ENCODE measurements around the gene C4orf50.

The C4orf50 gene

DNA sequence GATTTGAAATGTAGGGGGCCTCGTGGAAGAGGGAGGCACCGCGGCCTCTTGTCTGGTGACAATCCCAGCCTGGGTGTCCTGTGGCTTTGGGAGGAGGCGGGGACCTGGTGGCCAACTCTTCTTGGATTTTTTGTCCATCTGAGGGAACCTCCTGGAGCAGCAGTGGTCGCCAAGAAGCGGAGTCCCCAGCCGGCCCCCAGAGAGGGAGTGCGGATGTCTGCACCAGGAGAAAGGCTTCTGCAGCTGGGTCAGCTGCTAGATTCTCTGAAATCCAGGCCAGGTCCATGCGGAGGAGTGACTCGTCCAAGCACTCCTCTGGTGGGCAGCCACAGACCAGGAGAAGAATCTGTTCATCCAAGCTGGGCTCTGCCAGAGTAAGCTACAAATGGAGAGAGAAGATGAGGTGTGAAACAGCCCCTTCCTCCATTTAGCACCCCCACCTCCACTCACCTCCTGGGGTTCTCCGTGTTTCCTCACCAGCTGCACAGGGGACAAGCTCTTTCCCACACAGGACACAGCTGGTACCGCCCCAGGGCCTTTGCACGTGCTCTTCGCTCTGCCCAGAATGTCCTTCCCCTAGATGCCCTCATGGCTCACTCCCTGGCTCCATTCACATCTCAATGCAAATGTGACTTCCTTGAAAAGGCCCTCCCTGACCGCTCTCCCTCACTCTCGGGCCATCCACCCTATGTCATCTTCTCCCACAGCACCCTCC, 27.6 kb downstream of the C4orf50 start:
- no peak for DNase-seq

DNA sequence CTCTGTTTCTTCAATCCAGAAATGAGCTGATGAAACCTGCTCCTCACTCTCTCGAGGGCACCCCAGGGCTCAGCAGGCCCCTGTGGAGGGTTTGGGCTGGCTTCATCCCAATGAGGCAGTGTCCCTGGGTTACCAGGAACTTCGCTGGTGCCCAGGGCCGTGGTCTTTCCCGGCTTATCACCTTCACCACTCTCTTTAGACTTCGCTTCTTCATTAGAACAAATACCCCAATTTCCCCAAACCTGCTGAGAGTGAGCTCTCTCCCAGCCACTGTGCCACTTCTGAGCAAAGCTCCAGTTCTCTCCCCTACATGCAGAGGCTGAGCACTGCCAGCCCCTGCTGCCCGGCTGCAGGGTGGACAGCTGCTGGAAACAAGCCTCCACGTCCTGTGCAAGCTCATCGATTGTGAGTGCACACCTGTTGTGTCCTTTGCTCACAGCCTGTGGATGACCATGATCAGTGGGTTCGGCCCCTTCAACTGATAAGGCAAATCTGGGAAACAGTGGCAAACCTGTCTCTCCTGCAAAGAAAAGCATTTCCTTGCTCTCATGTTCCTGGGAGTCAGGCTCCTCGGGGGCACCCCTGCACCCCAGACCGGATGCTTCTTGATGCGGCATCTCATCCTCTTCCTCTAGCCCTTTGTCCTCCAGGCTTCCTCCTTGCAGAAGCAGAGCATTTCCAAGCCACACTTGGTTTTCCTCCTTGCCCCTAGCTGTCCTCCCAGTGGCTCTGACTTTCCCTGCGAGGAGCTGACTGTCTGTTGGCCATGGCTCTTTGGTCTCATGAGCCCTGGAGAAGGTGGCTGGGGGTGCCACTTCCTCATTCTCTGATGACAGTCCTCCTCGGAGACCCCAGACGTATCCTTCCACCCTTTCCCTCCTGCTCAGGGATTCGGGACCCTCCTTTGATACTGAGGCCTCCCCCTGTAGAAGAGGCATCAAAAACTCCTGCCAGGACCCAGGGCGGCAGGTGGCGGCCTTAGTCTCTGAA, 28.7 kb downstream of the C4orf50 start:
- no peak for DNase-seq

- peak; percentile 25 for DNase-seq
These were observed 30.0 kb downstream of the C4orf50 start for GRCh38 chr4:5988086-5988845.

DNA sequence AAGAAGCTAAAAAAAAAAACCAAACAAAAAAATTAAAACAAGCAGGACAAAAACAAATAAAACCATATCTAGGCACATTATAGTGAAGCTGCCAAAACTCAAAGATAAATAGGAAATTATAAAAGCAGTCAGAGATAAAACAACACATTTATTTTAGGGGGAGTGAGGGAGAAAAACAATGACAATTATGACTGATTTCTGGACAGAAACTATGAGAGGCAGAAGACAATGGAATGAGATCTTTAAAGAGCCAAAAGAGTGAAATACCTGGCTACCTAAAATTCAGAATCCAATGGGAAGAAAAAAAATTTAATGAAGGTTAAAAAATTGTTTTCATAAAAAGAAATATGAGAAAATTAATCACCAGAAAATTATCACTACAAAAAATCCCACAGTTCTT, 33.4 kb downstream of the C4orf50 start:
- DNase-seq, result no peak

DNA sequence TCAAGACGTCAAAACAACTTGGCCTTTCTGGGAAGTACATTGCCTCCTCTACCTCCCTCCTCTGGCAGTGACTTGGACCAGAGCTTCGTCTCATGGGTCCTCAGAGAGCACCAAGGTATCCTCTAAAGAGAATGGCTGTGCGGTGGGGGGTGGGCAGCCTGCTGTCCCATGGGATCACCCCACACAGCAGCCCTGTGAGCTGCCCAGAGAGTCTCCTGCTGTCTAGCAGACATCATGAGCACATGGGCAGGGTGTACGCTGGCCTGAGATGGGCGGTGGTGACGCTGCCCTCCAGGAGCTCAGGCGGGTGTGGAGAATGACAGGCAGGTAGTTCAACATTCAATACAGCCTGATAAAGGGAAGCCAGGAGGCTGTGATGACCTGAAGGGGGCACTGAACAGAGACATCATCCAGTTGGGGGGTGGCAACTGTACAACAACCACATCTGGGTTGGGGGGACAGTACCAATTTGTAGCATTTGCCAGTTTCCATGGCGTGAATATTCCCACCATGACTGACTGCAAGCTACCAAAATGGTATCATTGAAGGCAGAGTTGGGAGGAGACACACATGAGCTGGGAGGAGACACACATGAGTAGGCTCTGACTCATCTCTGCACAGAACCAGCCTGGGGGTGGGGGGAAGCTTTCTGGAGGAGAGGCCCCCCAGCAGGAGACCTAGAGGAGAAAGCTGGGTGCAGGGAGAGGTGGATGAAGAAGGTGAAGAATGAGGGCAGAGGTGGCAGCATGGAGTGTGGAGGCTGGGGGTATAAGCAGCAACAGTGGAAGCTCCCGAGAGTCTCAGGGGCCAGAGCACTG, 35.9 kb downstream of the C4orf50 start:
- DNase-seq, result no peak

GRCh38 chr4:5980436-5981155, 37.6 kb downstream of the C4orf50 start:
- no peak for DNase-seq

GRCh38 chr4:5979981-5980380, 38.2 kb downstream of the C4orf50 start:
- peak; percentile 32 for DNase-seq

- DNase-seq, result no peak
These were observed 41.3 kb downstream of the C4orf50 start for GRCh38 chr4:5976921-5977320.

- DNase-seq, result no peak
These were observed 41.8 kb downstream of the C4orf50 start for GRCh38 chr4:5976431-5976830.

DNA sequence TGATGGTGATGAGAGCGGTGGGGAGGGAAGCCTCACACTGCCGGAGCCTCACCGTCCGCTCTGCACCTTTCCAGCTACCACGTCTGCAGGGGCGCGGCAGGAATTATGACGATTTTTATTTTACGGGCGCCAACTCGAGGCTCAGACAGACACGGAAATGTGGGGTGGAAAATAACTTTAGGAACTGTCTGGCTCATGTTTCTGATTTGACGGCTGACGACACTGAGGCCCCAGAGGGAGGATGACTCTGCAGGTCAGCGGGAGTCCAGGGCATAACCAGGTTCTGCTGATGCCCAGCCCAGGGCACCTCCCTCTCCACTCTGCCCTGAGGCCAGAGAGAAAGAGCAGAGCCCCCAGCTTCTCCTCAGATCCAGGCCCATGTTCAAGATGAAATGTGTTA, 43.9 kb downstream of the C4orf50 start:
- DNase-seq, result no peak

GRCh38 chr4:5973486-5974220, 44.6 kb downstream of the C4orf50 start:
- DNase-seq, result no peak

DNA sequence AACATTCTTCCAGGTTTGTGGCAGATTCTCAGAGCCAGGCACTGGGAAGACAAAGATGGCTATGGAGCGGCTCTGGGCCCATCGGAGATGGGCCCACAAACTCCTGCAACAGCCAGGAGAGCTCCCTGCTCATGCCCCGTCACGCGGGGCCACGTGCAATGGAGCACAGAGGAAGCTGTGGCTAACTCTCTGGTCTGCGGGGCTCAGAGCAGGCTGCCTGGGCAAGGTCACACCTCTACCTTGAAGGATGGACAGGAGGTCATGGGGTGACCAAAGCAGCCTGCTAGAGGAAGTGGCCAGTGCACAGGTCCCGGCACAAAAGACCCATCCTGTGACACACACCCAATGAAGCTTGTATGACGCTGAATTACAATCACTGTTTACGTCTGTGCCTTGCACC, 45.2 kb downstream of the C4orf50 start:
- no peak for DNase-seq

DNA sequence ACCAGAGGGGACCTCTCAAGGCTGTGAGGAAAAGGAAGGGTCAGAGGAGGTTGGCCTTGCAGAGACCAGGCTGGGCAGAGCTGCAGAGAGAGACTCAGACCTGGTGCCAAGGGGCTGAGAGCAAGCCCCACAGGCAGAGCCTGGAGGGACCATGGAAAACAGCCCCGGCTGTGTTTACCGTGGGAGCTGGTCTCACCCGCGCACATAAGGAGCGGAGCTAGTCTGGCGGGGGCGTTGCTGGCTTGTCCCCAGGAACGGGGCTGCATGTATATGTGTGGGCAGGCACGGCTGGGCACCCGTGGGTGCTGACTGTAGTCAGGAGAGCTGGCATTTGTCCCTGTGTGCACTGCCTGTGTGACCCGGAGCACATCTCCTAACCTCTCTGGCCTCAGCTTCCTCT, 45.7 kb downstream of the C4orf50 start:
- no peak for DNase-seq

DNA sequence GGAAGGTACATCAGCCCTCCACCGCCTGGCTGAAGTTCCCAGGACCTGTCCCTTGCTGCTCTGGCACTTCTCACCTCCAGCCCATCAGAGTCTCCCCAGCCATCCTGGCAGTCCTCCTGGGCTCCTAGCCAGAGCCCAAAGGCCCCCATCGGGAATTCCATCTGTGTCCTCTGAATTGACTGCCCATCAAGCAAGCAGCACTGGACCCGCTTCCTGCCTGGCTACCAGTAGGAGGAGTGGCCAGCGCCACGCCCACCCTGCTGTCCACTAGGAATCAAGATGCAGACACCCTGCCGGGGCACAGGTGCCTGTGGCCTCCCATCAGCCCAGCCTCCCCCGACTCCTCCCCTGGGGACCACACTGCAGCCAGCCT, 47.2 kb downstream of the C4orf50 start:
- DNase-seq, result no peak

DNA sequence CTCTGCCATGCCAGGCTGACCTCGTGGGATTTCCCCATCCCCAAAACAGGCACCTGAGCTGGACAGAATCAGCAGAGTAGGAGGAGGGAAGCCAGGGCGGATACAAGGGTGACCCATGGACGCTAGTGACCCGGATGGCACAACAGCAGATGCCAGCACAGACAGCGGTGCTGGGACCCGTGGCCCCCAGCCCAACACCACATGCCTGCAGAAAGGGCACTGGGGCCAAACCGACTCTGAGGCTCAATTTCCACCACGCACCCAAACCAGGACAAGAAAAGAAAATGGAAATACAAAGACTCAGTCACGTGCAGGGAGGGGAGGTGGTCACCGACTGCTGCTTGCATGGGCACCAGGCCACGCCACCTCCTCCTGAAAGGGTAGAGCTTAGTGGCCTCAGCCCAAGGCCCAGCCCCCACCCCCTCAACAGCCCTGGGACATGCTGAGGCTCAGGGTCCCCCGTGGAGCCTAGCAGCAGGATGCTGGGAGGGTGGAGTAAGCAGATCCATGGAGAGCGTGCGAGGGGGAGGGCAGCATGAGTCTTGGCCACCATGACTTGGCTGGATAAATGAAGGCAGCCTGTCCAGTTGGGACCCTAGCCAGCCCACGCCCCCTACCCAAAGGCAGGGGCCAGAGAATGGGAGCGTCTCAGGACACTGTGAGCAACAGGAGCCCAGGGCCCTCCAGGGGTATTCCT, 47.7 kb downstream of the C4orf50 start:
- no peak for DNase-seq

GRCh38 chr4:5969777-5970176, 48.5 kb downstream of the C4orf50 start:
- no peak for DNase-seq

DNA sequence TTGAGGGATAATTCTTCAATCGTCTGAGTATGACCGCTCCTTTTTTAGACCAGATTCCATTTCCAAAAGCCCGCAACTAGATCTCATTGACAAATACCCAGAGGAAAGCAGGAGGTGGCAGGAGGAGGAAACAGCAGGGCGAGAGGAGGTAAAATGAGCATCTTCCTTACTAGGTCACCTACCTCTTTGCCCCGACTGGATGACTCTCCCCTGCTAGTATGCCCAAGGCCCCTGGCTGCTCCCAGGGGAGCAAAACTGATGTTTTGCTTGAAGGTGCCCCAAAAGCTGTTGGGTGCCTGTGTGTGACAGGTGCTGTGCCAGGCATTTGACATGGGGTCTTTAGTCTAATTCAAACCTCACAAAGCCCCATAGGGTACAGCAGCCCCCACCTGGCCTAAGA, 48.9 kb downstream of the C4orf50 start:
- DNase-seq, result no peak

GRCh38 chr4:5968246-5968645, 50.0 kb downstream of the C4orf50 start:
- no peak for DNase-seq

- DNase-seq, result no peak
These were observed 50.4 kb downstream of the C4orf50 start for GRCh38 chr4:5967783-5968182.

- no peak for DNase-seq
These were observed 53.0 kb downstream of the C4orf50 start for GRCh38 chr4:5965225-5965624.
